Activated T-helper 1 cell treated with anti-CD3 and anti-CD28 coated beads, Interleukin-2, amount 50 U/mL, for 16 hours (primary cell): ENCODE measurements around the gene S100A13.
"Not testable (repeated sequence)": the region's sequence is repeated elsewhere in the genome, so short reads cannot be mapped to it uniquely, and the experiment has no call there.

Source experiments
- DNase-seq, 2 donors: peaks; one replicate each; pipeline ENCODE4 v3.0.0-alpha.2; 2020; ENCODE audit warnings: low read depth in 1 of 2, low spot score in 1 of 2

Gene S100A13

GRCh38 chr1:153608089-153608682 lies 19.1 kb downstream of the S100A13 start:
- no peak for DNase-seq

- no peak for DNase-seq
Observed at GRCh38 chr1:153607381-153607780, 19.9 kb downstream of the S100A13 start.

GRCh38 chr1:153606194-153606593 lies 21.1 kb downstream of the S100A13 start:
- DNase-seq: no peak

DNA sequence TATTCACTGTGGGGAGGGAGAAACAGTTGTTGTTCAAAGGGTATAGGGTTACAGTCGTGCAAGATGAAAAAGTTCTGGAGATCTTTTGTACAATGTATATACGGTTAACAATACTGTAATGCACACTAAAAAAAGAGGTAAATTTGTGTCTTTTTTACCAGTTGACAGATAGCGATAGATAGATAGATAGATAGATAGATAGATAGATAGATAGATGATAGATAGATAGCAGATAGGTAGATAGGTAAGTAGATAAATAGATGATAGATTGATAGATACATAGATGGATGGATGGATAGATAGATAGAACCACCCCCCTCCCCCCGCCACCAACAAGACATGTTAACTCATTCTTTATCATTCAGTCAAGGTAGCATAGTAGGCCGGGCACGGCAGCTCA lies 24.6 kb downstream of the S100A13 start:
- DNase-seq: no peak

DNA sequence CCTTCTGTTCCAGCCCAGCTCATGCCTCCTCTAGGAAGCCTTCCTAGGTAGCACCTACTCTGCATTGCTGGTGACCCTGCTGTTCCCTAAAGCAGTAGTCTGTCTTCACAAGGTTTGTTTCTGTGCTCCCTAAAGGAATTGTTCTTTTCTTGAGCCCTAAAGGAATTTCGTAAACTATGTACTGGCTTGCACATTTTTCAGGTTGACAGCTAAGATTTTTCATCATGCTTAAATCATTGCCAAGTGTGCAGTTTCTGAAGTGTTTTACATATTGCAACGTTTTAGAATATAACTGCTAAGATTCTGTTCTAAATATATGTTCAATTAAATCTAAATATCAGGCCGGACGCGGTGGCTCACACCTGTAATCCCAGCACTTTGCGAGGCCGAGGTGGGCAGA lies 27.5 kb downstream of the S100A13 start:
- DNase-seq: no peak

DNA sequence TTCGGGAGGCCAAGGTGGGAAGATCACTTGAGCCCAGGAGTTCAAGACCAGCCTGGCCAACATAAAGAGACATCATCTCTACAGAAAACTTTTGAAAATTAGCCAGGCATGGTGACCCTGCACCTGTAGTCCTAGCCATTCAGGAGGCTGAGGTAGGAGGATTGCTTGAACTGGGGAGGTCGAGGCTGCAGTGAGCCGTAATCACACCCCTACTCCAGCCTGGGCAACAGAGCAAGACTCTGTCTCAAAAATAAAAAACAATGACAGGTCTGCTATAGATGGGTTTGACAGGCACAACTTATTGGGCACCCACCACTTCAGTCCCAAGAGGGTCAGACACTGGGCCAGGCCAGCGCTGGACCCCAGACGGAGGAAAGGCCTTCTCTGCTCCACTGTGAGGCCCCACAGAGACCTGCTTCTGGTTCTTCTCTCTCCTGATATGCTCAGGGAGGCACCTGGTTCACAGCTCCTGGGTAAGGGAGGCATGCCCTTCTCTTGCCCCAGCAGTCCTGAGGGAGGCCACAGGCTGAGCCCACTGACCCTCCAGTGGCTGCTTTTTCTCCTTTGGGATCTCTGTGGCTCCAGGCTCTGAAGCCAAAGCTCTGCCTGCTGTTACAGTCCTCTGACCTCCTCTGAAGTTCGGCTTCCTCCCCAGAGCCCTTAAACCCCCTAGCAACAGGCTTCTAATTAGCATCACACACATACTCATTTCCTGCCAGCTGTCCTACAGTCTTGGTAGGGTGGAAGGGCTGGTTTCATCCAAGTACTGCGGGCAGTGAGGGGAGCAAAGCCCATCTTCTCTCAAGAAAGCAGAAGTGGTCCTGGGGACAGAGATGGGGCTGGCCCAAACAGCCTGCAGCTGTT lies 28.8 kb downstream of the S100A13 start:
- DNase-seq: no peak

DNA sequence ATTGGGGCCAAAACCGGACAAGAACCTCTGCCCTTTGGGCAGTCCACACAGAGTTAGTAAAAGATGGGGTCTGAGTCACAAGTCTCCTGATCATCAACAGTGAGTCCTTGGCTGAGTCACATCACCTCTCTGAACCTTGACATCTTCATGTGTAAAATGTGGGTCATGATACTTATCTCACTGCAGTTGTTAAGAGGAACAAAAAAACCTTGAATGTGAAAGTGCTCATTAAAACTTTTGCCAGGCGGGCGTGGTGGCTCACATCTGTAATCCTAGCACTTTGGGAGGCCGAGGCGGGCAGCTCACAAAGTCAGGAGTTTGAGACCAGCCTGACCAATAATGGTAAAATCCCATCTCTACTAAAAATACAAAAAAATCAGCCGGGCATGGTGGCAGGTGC lies 30.1 kb downstream of the S100A13 start:
- DNase-seq: no peak

DNA sequence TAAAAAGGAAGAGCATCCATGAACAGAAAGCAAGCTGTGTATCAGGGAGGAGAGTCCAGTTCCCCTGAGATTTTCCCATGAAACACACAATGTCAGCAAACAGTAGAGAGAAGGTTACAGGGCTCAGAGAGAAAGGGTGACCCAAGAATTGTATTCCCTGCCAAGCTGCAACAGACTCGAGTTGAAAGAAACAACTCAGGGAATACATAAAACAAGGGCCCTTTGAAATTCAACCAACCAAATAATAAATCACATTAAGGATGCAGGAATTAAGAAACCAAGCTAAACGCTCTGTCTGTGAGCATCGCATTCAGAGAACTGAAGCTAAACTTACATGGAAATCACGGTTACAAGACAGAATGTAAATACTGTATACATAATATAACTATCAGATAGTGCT lies 34.6 kb downstream of the S100A13 start:
- DNase-seq: no peak

DNA sequence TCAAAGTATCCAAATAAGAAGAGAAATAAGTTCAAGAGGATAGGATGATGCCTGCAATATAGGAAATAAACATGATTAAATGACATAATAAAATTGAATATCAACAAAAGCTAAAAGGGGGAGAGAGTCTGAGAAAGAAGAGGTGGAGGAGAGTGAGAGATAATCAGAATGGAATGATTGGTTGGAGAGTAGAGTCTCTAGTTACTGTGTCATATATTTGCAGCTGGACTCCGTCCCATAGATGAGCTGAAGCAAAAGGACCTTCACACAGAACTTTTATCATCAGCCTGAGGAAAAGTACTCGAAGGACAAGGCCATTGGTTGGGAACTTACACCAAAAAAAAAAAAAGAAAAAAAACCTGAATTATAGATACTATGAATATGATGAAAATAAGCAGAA lies 38.8 kb downstream of the S100A13 start:
- no peak for DNase-seq

- DNase-seq: not testable (repeated sequence)
Observed at GRCh38 chr1:153588033-153588432, 39.3 kb downstream of the S100A13 start.

DNA sequence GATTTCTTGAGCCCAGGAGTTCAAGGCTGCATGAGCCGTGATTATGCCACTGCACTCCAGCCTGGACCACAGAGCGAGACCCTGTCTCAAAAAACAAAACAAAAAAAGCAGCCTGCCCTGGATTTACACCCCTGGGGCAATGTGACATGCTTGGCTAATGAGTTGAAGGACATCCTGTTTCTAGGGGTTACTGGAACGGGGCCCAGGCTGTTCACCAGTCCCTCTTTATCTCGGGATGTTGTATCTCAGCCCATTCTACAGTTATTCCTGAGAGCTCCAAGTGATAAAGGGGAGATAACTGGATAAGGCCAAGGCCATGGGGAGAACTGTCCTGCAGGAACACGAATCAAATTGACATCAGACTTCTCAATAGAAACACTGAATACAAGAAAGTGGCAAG lies 40.0 kb downstream of the S100A13 start:
- no peak for DNase-seq

DNA sequence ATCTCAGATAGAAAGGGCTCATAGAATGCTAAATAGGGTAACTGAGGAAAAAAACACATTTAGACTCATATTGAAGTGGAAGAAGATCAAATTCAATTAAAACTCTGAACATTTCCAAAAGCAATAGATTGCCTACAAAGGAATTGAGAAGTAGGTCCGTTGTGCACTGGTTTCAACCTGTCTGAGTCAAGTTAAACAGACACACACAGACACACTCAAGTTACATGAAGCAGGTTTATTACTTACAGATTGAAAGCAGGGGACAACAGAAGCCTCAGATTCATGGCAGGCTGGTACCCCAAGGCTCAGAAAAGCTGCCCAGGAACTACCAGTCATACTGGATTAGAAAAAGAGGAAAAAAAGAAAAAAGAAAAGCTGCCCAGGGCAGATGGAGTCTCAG lies 41.0 kb downstream of the S100A13 start:
- no peak for DNase-seq

GRCh38 chr1:153585006-153585405 lies 42.3 kb downstream of the S100A13 start:
- DNase-seq: no peak

DNA sequence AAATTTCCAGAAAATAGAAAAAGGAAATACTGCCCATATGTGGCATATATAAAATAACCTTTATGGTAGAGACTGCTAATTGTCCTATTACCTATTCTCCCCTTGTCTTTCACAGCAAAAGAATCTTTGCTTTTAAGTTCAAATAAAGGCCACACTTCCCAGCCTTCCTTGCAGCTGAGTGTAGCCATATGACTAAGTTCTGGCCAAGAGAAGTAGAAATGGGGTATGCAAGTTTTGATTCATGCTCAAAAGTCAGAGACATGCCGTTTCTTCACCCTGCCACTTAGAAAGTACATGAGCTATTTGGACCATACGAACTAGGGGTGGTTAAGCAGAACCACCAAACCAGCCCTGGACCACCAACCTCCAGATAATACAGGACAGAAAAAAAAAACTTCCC lies 43.3 kb downstream of the S100A13 start:
- no peak for DNase-seq

- not testable (repeated sequence) for DNase-seq
Observed at GRCh38 chr1:153583514-153583913, 43.8 kb downstream of the S100A13 start.

DNA sequence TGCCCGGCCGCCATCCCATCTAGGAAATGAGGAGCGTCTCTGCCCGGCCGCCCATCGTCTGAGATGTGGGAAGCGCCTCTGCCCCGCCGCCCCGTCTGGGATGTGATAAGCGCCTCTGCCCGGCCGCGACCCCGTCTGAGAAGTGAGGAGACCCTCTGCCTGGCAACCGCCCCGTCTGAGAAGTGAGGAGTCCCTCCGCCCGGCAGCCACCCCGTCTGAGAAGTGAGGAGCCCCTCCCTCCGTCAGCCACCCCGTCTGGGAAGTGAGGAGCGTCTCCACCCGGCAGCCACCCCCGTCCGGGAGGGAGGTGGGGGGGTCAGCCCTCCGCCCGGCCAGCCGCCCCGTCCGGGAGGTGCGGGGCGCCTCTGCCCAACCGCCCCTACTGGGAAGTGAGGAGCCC lies 44.5 kb downstream of the S100A13 start:
- DNase-seq: not testable (repeated sequence)

- no peak for DNase-seq
Observed at GRCh38 chr1:153578936-153579335, 48.4 kb downstream of the S100A13 start.

DNA sequence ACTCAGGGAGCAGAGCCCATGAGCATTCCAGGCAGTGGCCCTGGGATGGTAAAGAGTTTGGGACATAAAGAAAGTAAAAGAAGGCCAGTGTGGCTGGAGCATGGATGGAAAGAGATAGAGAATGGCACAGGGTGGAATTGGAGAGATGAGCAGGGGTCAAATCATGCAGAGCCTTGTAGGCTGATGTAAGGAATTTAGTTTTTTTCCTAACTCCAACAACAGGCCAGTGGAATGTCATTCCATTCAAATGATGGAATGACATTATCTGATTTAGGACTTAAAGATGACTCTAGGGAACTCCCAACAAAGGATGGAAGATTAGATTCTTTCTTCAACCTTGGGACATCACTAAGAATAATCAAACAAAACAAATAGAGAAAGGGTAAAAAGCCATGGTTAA lies 48.8 kb downstream of the S100A13 start:
- no peak for DNase-seq

- no peak for DNase-seq
Observed at GRCh38 chr1:153577624-153578051, 49.7 kb downstream of the S100A13 start.

DNA sequence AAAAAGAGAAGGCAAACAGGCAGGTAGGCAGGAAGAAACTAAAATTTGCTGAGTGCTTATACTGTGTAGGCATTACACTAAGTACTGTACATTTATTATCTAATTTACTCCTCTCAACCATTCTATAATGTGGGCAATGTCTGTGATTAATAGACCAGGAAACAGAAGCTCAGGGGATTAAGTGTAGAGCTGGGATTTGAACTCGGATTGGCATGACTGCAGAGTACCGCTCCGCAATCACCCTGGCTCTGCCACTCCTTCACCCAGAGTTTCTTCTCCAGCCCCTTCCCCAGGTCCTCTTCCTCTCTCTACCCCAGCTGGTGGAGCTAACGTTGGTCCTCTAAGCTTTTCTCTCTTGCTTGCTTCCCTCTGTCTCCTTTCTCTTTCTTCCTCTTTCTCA lies 50.2 kb downstream of the S100A13 start:
- DNase-seq: no peak

GRCh38 chr1:153575497-153575896 lies 51.8 kb downstream of the S100A13 start:
- not testable (repeated sequence) for DNase-seq

GRCh38 chr1:153575081-153575491 lies 52.2 kb downstream of the S100A13 start:
- not testable (repeated sequence) for DNase-seq

DNA sequence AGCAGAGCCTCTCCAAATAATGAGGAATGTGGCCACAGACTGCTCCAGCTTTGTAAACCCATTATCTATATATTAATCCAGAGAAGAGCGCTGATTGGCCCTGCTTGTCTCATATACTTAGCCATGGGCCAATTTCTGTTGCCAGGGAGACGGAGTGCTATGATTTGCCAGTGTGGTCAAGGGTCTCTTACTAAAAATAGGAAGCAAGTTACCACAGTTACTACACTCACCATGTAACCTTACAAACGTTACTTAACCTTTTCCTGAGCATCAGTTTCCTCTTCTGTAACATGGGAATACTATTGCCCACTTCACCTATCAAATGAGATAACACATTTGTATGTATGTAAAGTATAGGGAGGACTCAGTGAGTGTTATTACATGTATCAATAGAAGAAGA lies 54.0 kb downstream of the S100A13 start:
- no peak for DNase-seq
